Neural crest cell (in vitro differentiated cells): ENCODE measurements around the gene BZW2. TPM values are rescaled to one million over a fixed set of nuclear protein-coding genes. Genes with fewer than 3 reads are reported as not detected.

ENCODE experiments used
- DNase-seq: peaks from one replicate; pipeline ENCODE4 v3.0.0; 2021; ENCODE audit warnings: low read depth, mixed read lengths, low spot score
- H3K27ac Mint-ChIP-seq: one replicate; pipeline ENCODE4 v1.8.0; 2021; ENCODE audit warnings: mild to moderate bottlenecking, mixed read lengths; ENCODE audit not compliant: unreplicated experiment
- H3K27me3 Mint-ChIP-seq: 2 replicates; pipeline ENCODE4 v1.8.0; 2021; ENCODE audit warnings: low read depth, mild to moderate bottlenecking, mixed read lengths
- H3K36me3 Mint-ChIP-seq: 2 replicates; pipeline ENCODE4 v1.8.0; 2021; ENCODE audit warnings: low read depth, mild to moderate bottlenecking, mixed read lengths
- H3K4me1 Mint-ChIP-seq: 2 replicates; pipeline ENCODE4 v1.8.0; 2021; ENCODE audit warnings: mixed read lengths
- H3K4me3 Mint-ChIP-seq: one replicate; pipeline ENCODE4 v1.8.0; 2021; ENCODE audit warnings: mild to moderate bottlenecking, mixed read lengths
- H3K9me3 Mint-ChIP-seq: 2 replicates; pipeline ENCODE4 v1.8.0; 2021; ENCODE audit warnings: mixed read lengths
- total RNA-seq: library from RNA; stranded (reverse); gene quantifications from 2 replicates; pipeline ENCODE4 v1.2.1, GENCODE V29; 2021
- TF ChIP-seq, protein P1 (sequence below): fragments of 200-600 bp; sonication (generic); conservative IDR thresholded peaks from 2 replicates; pipeline ENCODE4 v1.5.0; 2021; ENCODE audit warnings: antibody characterized with exemption, mild to moderate bottlenecking

BZW2 gene
- total RNA-seq, 1 donor from 2014 or later = 98.2 TPM

DNA sequence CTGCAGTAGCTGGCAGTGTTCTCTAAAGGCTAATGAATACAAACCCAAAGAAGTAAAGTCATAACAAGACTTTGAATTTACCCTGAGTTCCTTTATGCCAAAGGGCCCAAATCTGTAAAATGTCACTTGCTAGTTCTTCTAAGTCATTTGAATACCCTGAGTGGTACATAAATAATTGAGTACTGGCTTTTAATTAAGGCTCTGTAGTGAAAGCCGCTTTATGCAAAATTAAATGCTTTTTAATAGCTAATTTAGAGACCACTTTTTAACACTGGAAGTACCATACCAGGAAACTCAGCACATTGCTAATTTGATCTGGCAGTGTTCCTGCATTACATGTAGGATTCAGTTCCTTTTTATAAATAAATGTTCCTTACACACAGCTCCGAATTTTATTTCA, 83.6 kb downstream of the BZW2 start:
- peaks cover 7% of the 10 kb centered on the region for H3K4me1 Mint-ChIP-seq
- no peak for DNase-seq
- TF ChIP-seq, protein P1, sequence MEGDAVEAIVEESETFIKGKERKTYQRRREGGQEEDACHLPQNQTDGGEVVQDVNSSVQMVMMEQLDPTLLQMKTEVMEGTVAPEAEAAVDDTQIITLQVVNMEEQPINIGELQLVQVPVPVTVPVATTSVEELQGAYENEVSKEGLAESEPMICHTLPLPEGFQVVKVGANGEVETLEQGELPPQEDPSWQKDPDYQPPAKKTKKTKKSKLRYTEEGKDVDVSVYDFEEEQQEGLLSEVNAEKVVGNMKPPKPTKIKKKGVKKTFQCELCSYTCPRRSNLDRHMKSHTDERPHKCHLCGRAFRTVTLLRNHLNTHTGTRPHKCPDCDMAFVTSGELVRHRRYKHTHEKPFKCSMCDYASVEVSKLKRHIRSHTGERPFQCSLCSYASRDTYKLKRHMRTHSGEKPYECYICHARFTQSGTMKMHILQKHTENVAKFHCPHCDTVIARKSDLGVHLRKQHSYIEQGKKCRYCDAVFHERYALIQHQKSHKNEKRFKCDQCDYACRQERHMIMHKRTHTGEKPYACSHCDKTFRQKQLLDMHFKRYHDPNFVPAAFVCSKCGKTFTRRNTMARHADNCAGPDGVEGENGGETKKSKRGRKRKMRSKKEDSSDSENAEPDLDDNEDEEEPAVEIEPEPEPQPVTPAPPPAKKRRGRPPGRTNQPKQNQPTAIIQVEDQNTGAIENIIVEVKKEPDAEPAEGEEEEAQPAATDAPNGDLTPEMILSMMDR = no peak
- no peaks in the 10 kb centered on the region for H3K27me3 Mint-ChIP-seq
- no peaks in the 10 kb centered on the region for H3K36me3 Mint-ChIP-seq
- no peaks in the 10 kb centered on the region for H3K9me3 Mint-ChIP-seq
- no peak overlapping the region for H3K27ac Mint-ChIP-seq
- H3K4me3 Mint-ChIP-seq = no peak overlapping the region

DNA sequence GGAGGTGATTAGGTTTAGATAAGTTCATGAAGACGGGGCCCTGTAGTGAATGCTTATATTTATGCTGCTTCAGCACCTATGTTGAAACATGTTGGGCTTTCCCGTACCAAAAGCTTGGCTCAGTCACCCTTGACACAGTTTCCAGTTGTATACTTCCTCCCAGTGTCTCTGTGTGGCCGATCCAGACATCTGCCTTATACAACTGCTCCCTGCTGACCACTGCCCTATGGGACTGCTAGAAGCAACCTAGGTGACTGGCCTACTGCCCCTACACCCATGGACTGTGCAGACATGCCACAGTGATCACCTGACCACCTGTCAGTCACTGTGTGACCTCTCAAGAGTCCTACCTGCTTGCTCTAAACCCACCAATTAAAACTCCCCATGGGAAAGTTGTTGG, 85.0 kb downstream of the BZW2 start:
- no peak for DNase-seq
- H3K4me1 Mint-ChIP-seq = peaks cover 18% of the 10 kb centered on the region
- H3K4me3 Mint-ChIP-seq = no peak overlapping the region
- H3K27ac Mint-ChIP-seq = no peak overlapping the region
- TF ChIP-seq, protein P1 = no peak
- H3K36me3 Mint-ChIP-seq = no peaks in the 10 kb centered on the region
- no peaks in the 10 kb centered on the region for H3K27me3 Mint-ChIP-seq
- H3K9me3 Mint-ChIP-seq = no peaks in the 10 kb centered on the region

DNA sequence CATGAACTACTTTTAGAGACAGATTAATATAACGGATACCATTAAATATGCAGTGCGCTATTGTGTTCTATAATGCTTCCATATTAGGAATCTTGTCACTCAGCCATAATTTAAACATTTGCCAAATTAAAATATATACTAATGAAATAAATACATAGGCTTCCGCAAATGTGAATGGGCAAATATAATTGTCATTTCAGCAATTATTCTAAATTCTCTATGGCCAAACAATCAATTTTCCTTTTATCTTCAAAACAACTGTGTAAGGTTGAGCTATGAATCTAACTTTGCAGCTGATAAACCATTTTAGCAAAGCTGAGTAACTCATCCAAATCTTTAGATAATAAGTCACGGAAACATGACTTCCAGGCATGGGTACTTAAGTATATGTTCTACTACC, 86.8 kb downstream of the BZW2 start:
- Mint-ChIP-seq H3K4me3 (no peak overlapping the region), H3K36me3 (no peaks in the 10 kb centered on the region), H3K9me3 (no peaks in the 10 kb centered on the region), H3K27me3 (no peaks in the 10 kb centered on the region), H3K4me1 (peaks cover 19% of the 10 kb centered on the region), H3K27ac (no peak overlapping the region)
- TF ChIP-seq, protein P1 = no peak
- DNase-seq = no peak

DNA sequence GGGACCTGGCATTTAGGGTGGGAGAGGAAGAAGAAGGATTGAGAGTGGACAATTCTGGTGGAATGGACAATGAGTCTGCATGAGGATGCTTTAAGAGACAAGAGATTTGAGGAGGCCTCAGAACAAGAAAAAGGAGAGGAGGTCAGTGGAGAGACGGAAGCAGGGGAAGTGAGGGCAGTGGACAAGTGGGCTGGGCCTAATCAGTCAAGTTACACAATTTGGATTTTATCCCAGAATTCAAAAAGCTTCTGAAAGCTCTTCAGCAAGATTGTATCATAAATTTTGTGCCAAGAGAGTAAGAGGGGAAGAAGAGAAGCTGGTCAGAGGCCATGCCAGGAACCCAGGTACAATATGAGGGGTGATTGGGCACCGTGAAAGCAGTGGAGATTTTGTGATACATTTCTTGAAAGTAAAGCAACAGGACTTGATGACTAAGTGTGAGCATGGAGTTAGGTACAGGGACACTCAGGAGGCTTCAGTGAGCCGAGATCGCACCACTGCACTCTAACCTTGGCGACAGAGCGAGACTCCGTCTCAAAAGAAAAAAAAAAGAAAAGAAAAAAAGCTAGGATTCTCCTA, 88.3 kb downstream of the BZW2 start:
- no peaks in the 10 kb centered on the region for H3K9me3 Mint-ChIP-seq
- H3K36me3 Mint-ChIP-seq = no peaks in the 10 kb centered on the region
- H3K4me3 Mint-ChIP-seq = no peak overlapping the region
- DNase-seq = no peak
- TF ChIP-seq, protein P1 = no peak
- H3K4me1 Mint-ChIP-seq = peaks cover 25% of the 10 kb centered on the region
- H3K27me3 Mint-ChIP-seq = no peaks in the 10 kb centered on the region
- peak overlapping the region; percentile 8 for H3K27ac Mint-ChIP-seq

DNA sequence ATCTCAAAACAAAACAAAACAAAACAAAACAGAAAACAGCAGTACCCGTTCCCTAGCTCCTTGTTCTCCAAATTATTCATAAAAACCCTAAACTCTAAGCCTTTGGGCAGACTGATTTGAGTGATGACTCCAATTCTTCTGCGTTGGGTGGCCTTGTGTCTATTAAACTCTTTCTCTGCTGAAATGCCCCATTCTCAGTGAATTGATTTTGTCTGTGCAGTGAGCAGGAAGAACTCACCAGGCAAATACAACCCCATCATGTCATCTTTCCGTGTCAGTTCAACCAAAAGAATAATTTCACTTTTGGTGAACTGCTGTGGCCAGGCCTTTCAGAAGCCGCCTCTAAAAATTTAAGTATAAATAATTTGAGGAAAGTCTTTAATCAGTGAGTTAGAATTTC, 89.0 kb downstream of the BZW2 start:
- H3K4me1 Mint-ChIP-seq = peaks cover 25% of the 10 kb centered on the region
- H3K27me3 Mint-ChIP-seq = no peaks in the 10 kb centered on the region
- H3K4me3 Mint-ChIP-seq = no peak overlapping the region
- H3K9me3 Mint-ChIP-seq = no peaks in the 10 kb centered on the region
- no peak for DNase-seq
- peak overlapping the region; percentile 65 for H3K27ac Mint-ChIP-seq
- TF ChIP-seq, protein P1 = no peak
- no peaks in the 10 kb centered on the region for H3K36me3 Mint-ChIP-seq
